ENCODE measurements around the gene CFTR. TPM values are rescaled to one million over a fixed set of nuclear protein-coding genes. Genes with fewer than 3 reads are reported as not detected.

Gene CFTR
- total and polyA plus RNA-seq, 2 of the 8 experiments (the other 6 are each of a cell fraction or from before 2014, with no cell fraction given): 1.2 to 1.6 TPM

DNA sequence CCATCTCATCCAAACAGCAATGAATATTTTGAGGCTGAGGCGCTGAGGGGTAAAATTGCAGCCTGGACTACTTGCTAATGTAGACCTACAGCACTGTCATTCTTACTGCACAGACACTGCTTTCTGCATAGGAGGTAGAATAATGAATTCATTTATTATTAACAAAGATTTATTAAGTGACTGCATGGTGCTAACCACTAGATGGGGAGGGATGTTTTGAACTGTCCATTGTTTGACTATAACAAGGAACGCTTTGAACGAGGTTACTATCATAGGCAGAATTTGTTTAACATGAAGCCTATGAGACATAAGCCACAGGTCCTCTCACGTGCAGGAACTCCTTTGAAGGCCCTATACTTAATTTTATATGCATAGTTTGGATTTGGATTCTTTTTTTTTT lies 143.8 kb downstream of the CFTR start:
- no peaks in the 10 kb centered on the region for H4K20me1 ChIP-seq (replicated peaks in 1 of 2; ENCODE audit: control insufficient read depth in 1 of 2, insufficient read depth in 2 of 2, low read length in 2 of 2)
- no peaks in the 10 kb centered on the region for H3K23me2 ChIP-seq (ENCODE audit: low read depth, low read length)
- H4K8ac ChIP-seq (ENCODE audit: extremely low read depth, insufficient read depth, low read length): no peak overlapping the region
- H3K27ac ChIP-seq (ENCODE audit: low read depth, low read length): no peak overlapping the region
- no peaks in the 10 kb centered on the region for H3K9me3 ChIP-seq (ENCODE audit: insufficient read depth in 2 of 2, low read depth in 1 of 2, low read length in 1 of 2)
- H2BK120ac ChIP-seq (replicated peaks; ENCODE audit: low read depth, low read length): no peak overlapping the region
- H3K4me3 ChIP-seq (ENCODE audit: extremely low read depth in 1 of 4, insufficient read depth in 2 of 4, low read depth in 3 of 4, low read length in 4 of 4): no peak overlapping the region
- WGBS, 2 experiments (ENCODE audit: extremely low coverage in 1 of 2, insufficient coverage in 1 of 2, insufficient read length in 1 of 2, insufficient replicate concordance in 2 of 2, low coverage in 1 of 2, low lambda C conversion rate in 2 of 2, missing lambda C conversion rate in 1 of 2): 84% methylated on average over 4 of the region's 4 CpGs; no CpG with 5 or more reads in 1 of the 2 experiments
- no peak overlapping the region for H4K5ac ChIP-seq (ENCODE audit: insufficient read length, low read depth, low read length)
- H3K23ac ChIP-seq (ENCODE audit: insufficient read length): no peak overlapping the region
- no peak overlapping the region for H4K91ac ChIP-seq (replicated peaks; ENCODE audit: insufficient read length, low read length)
- H3K27me3 ChIP-seq (replicated peaks in 1 of 4; ENCODE audit: control insufficient read depth in 3 of 4, extremely low read depth in 1 of 4, insufficient read depth in 3 of 4, low read length in 3 of 4): peaks cover 0 to 1% (median 0%) of the 10 kb centered on the region in 4 experiments; a peak in 1 of 7 replicates
- no peak overlapping the region for H3K4ac ChIP-seq (replicated peaks; ENCODE audit: insufficient read length, low read depth, low read length)
- H2BK20ac ChIP-seq (ENCODE audit: low read length): no peak overlapping the region
- no peak overlapping the region for H2AFZ ChIP-seq (ENCODE audit: low read length)
- no peak overlapping the region for H3K14ac ChIP-seq (ENCODE audit: insufficient read length)
- no peak overlapping the region for H3K56ac ChIP-seq (replicated peaks; ENCODE audit: insufficient read length, low read depth, low read length)
- no peaks in the 10 kb centered on the region for H3K79me1 ChIP-seq (ENCODE audit: low read depth, low read length)
- no peak overlapping the region for H3K4me2 ChIP-seq (ENCODE audit: insufficient read depth in 1 of 2, low read depth in 2 of 2, low read length in 2 of 2)
- no peak for DNase-seq (ENCODE audit: low read depth in 1 of 2, low spot score in 2 of 2)
- no peaks in the 10 kb centered on the region for H3K36me3 ChIP-seq (ENCODE audit: control insufficient read depth in 2 of 4, insufficient read depth in 4 of 4, low read length in 3 of 4)
- FAIRE-seq: no peak
- POLR2A ChIA-PET (ENCODE audit: partially characterized antibody): no interaction called here
- H2AK5ac ChIP-seq (ENCODE audit: low read depth, low read length): no peak overlapping the region
- no peak for TF ChIP-seq ZNF274 (IDR thresholded peaks at IDR 0.05; ENCODE audit: borderline replicate concordance, extremely low read depth, low read length)
- TF ChIP-seq, protein P1, sequence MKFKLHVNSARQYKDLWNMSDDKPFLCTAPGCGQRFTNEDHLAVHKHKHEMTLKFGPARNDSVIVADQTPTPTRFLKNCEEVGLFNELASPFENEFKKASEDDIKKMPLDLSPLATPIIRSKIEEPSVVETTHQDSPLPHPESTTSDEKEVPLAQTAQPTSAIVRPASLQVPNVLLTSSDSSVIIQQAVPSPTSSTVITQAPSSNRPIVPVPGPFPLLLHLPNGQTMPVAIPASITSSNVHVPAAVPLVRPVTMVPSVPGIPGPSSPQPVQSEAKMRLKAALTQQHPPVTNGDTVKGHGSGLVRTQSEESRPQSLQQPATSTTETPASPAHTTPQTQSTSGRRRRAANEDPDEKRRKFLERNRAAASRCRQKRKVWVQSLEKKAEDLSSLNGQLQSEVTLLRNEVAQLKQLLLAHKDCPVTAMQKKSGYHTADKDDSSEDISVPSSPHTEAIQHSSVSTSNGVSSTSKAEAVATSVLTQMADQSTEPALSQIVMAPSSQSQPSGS (IDR thresholded peaks at IDR 0.05; ENCODE audit: low read length): no peak
- TF ChIP-seq YY1 (IDR thresholded peaks at IDR 0.05; ENCODE audit: low read depth, low read length): no peak
- TF ChIP-seq SRF (IDR thresholded peaks at IDR 0.05; ENCODE audit: low read depth, low read length): no peak
- no peak for TF ChIP-seq CREB1 (IDR thresholded peaks at IDR 0.05)
- no peak for TF ChIP-seq SIRT6 (IDR thresholded peaks at IDR 0.05; ENCODE audit: low read length)
- TF ChIP-seq SP4 (IDR thresholded peaks at IDR 0.05; ENCODE audit: low read length): no peak
- H2BK15ac ChIP-seq (ENCODE audit: low read length): no peak overlapping the region
- H3K9ac ChIP-seq (replicated peaks in 1 of 4; ENCODE audit: extremely low read depth in 1 of 4, low read depth in 3 of 4, low read length in 3 of 4): no peak overlapping the region
- no peak overlapping the region for H2BK12ac ChIP-seq (ENCODE audit: low read depth, low read length)
- H2BK5ac ChIP-seq (ENCODE audit: low read depth, low read length): no peak overlapping the region
- no peaks in the 10 kb centered on the region for H3K79me2 ChIP-seq (ENCODE audit: control insufficient read depth in 1 of 2, insufficient read depth in 2 of 2, low read length in 2 of 2)
- H3K4me1 ChIP-seq (replicated peaks in 1 of 4; ENCODE audit: control insufficient read depth in 3 of 4, insufficient read depth in 4 of 4, low read length in 3 of 4): no peaks in the 10 kb centered on the region
- CTCF ChIA-PET (ENCODE audit: partially characterized antibody): no interaction called here
- H3K18ac ChIP-seq (ENCODE audit: extremely low read depth, low read length): no peak overlapping the region
